SU-DHL-6 (cell line): ENCODE measurements around the gene IGLL5.

ENCODE experiments used
- CTCF ChIP-seq: fragments of 200-600 bp; sonication (generic); IDR thresholded peaks from one replicate; pipeline ENCODE4 v1.5.1; 2017; ENCODE audit warnings: antibody characterized with exemption, mild to moderate bottlenecking, low read length, moderate library complexity; ENCODE audit not compliant: insufficient read depth, poor library complexity, severe bottlenecking
- EZH2phosphoT487 ChIP-seq: fragments of 200-600 bp; sonication (generic), shearing (Covaris generic); conservative IDR thresholded peaks from 2 replicates; pipeline ENCODE4 v1.6.1; 2018; ENCODE audit warnings: mild to moderate bottlenecking, antibody characterized with exemption, low read length, moderate library complexity, mixed read lengths

- TF ChIP-seq CTCF (no peak), EZH2phosphoT487 (no peak)
These were observed 35.3 kb downstream of the IGLL5 start for GRCh38 chr22:22922954-22923319.
